ENCODE data around the gene PDK1.

DNA sequence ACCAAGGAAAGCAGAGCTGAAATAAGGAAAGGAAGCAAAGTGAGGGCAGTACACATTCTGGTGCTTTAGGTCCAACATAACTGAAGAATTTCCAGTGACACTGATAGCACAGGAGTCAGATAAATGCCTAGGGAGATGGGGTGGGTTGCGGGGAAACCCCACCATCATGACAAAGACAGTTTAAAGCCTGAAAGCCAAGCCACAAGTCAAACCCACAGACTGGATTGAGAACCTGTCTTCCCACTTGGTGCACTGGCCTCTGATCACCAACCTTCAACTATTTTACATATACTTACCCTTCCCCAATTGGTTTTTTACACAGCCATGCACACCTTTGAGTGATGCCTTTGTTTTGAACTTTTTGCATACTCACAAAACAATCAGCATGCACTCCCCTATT, 22.2 kb upstream of the PDK1 start:
- TF ChIP-seq, protein P1, sequence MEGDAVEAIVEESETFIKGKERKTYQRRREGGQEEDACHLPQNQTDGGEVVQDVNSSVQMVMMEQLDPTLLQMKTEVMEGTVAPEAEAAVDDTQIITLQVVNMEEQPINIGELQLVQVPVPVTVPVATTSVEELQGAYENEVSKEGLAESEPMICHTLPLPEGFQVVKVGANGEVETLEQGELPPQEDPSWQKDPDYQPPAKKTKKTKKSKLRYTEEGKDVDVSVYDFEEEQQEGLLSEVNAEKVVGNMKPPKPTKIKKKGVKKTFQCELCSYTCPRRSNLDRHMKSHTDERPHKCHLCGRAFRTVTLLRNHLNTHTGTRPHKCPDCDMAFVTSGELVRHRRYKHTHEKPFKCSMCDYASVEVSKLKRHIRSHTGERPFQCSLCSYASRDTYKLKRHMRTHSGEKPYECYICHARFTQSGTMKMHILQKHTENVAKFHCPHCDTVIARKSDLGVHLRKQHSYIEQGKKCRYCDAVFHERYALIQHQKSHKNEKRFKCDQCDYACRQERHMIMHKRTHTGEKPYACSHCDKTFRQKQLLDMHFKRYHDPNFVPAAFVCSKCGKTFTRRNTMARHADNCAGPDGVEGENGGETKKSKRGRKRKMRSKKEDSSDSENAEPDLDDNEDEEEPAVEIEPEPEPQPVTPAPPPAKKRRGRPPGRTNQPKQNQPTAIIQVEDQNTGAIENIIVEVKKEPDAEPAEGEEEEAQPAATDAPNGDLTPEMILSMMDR (conservative IDR thresholded peaks at IDR 0.05; ENCODE audit: low read depth in 2 of 2) = no peak
- no peak for TF ChIP-seq JUNB (IDR thresholded peaks at IDR 0.05; ENCODE audit: unreplicated experiment)
